NCI-H146 treated with DMSO at 0.1 percent for 48 hours (cell line): ENCODE measurements around the gene POLR3G.

Experiments used
- DNase-seq: peaks from one replicate; lab custom pipeline; 2025; ENCODE audit not compliant: unreplicated experiment; lab: John Stamatoyannopoulos, UW

Gene POLR3G, protein sequence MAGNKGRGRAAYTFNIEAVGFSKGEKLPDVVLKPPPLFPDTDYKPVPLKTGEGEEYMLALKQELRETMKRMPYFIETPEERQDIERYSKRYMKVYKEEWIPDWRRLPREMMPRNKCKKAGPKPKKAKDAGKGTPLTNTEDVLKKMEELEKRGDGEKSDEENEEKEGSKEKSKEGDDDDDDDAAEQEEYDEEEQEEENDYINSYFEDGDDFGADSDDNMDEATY

DNA sequence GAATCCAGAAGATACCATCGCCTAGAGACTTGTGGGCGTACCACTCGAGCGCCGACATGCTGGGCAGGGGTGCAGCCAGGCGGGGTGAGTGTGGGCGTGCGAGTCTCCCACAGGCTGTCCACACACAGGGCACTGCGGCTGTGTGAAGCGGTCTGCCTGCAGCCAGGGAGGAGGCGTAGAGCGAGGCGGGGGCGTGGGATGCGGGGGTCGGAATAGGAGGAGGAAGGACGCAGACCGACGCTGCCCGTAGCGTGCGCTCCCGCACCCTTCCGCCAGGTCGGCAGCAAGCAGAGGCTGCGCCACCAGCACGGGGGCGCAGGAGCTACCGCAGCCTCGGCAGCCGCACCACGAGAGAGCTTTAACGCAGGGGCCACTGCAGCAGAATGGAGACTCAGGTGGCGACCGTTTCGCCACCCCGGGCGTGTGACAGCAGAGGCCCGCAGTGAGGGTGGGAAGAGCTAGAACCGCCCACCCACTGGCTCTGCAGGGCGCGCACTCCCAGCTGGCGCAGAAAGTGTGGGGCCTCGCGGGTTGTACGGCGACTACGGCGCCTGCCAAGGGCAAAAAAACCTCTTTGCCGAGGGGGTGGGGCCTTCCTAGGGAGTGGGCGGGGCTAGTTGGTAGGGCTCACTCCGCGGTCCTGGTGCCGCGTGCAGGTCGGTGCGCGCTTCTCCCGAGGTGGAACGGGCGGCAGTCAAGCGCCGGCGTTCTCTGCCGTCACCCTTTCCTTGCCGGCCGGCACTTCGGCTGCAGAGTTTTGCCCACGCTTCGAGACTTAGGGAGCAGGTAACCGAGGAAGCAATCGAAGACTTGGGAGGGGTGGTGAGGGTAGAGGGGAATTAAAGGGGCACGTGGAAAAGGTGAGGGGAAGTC lies at the start of gene POLR3G, which contains the start of gene MBLAC2:
Gene POLR3G, plus strand, starts transcription at position 630 of the 873 bp plus-strand sequence. CDS start 10,704 bp downstream, outside the sequence.
Gene MBLAC2, minus strand, starts transcription at position 537 of the 873 bp plus-strand sequence. Its CDS starts 479 bp downstream, at position 58.
- DNase-seq: peak; percentile 87

DNA sequence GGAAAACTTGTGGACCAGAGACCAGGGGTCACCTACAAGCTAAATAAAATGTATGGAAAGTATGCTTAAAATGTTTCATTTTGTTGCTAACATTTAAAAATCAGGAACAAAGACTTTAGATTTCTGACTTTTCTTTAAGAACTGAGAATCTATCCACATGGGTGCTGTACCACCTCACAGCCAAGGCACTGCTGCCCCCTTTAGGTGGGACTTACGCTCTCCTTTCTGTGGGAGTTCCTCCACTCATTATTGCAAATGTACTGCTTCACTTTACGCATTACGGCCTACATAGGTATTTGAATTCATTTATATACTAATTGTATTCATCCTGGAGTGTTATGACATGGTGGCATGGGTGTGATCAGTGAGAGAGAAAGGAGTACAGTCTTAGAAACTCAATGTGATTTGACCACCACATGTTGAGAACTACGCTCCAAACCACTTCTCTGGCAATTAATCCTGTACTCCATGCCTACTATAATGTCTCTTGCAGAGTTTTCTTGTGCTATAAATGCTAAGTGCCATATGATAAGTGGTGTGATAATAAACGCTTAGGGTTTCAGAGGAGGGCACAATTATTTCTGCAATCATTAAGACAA lies 40.4 kb upstream of the POLR3G start:
- DNase-seq: peak; percentile 7

DNA sequence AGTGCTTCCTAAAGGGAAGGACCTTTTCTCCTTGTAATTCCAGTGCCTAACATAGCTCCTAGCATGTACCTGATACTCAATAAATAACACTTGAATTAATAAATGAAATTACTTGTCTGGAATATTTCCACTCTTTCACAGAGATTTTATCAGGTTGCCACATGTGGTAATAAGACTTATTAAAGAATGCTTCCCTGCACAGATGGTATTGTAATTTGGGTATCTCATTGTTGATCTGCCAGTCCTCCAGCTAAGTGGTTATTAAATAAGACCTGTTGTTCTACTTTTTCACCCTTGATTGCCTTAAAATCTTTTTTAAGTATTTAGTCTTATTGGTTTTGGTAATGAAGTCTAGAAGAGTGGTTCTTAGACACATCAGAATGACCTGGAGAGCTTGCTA lies 37.0 kb upstream of the POLR3G start:
- no peak for DNase-seq

DNA sequence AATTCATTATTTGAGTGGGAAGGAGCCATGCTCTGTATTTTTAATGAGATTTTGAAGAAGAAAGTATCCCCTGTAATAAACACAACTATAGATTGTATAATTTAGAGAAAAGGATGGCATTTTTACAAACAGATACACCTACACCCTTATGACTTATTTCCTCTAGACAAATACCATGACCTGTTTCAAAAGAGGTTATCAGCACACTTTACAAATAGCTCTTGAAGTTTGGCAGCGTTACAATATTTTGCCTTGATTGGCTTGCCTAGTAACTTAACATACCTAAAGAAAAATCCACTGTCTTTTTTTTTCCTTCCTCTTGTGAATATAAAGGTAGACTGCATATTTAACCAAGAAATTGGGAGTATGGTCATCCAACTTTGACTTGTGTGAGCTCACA lies 36.6 kb upstream of the POLR3G start:
- DNase-seq: no peak

DNA sequence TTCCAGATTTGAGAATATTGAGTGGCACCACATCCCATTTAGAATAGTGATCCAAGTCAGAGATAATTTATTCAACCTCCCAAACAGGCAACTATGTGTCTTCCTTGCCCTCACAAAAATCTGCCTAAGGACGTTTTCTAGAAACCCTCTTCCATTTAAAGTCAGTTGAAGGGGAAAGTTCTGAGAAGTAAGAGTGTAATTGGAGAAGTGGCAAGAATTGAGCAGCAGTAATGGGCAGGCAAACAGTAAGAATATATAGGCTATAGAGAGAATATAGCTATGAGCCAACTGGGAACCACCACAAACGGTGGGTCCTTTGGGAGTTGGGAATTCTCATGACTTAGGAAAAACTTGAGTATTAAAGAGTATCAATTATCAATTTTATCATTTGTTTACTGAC lies 34.0 kb upstream of the POLR3G start:
- DNase-seq: no peak

DNA sequence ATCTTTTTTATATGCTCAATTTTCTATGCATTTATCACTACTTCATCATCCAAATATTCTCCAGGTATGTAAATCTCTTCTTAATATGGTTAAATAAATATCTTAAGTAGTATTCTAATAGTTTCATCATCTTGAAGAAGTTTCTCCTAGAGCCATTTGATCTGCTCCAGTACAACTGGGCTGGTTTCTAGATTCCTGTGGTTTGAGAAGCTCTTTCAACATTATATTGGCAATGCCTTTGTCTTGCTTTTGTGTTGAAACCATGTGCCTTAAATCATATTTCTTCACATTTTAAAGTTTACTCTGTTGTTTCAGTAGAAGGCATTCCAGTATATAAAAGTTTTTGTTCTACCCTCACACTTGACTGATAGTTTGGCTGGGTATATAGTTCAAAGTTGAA lies 27.7 kb upstream of the POLR3G start:
- DNase-seq: no peak

DNA sequence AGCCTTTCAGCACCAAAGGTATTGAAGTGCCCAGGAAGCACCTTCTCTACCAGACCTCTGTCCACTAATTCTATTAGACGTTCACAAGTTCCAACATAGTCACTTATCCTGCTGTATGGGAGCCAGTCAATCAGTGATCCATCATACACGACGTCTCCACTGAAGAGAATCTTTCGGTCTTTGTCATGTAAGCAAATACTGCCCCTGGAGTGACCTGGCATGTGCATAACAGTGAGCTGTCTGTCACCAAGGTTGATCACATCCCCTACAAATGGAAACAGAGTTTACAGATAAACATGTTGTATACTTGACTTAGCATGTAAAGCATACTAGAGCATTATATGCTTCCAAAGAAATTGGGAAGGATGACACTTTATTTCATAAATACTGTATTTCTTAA lies 13.4 kb upstream of the POLR3G start:
- DNase-seq: no peak

DNA sequence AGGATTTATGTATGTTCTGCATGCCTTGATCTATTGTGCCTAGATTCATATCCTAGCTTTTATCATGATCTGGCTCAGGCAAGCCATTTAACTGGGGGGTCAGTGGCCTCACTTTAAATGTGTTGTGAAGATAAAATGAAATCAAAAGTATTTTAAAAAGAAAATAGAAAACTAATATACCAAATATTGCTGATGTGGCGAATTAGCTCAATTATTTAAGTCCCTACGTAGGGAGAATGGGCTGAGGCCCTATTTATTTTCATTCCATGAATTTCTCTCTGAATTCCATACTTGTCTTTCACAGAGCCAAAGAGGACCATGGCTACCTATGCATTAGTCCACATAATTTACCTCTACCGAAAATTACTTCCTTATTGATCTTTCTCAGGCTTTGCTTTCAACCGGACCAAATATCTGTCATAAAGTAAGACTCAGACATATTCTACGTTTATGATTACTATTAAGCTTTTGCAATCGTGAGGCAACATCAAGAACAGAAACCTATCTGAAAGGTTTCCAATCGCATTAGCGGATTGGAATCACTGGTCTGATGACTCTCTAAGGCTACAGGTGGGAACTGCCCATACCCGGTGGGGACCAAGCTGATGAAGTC lies 1.8 kb upstream of the POLR3G start:
- DNase-seq: no peak

DNA sequence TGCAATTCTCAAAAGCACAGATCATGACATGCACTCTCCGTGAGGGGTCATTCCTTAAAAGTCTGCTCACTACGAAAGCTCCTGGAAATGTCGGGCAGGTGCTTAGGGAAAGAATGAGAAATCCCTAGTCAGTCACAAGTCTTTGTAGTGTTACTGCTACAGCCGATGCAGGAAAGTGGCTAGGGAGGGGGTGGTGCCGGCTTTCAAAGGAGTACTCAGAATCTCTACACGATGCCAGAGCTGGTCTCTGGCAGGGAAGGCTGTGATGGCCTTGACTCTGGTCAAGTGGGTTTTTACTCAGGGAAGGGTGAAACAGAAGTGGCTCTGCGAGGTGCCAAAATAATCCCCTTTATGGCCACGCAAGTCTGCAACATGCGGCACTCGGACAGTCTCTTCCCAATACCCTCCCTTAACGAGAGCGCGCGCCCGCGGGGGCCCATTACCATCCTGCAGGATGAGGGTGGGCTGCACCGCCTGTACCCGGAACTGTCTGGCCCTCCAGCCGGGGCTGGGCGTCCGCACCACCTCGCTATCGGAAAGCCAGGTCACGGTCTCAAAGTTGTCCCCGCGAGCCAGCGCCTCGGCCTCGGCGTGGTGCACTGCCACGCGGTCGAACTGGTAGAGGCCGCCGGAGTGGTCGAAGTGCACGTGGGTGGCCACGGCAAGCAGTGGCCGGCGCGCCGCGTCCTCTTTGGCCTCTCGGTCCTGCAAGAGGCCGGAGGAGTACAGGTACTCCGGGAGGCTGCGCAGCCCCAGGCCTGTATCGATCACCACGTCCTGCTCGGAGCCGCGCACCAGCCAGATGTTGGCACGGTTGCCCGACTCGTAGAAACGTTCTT lies 1.0 kb upstream of the POLR3G start:
- DNase-seq: peak; percentile 28

DNA sequence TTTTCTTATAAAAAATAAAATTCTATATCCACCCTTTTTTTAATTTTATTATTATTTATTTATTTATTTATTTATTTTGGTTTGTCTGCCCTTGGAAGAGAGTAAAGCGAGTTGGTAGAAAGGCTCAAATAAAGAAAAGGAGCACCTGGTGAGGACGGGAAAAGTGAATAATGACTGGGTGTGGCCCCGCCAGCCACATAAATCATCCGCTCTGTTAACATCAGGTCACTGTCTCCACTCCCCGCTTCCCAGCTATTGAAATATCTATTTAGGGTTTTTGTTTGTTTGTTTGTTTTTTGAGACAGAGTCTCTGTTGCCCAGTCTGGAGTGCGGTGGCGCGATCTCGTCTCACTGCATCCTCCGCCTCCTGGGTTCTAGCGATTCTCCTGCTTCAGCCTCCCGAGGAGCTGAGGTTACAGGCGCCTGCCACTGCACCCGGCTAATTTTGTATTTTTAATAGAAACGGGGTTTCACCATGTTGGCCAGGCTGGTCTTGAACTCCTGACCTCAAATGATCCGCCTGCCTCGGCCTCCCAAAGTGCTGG lies 844 bp downstream of the POLR3G start:
- DNase-seq: peak; percentile 19

DNA sequence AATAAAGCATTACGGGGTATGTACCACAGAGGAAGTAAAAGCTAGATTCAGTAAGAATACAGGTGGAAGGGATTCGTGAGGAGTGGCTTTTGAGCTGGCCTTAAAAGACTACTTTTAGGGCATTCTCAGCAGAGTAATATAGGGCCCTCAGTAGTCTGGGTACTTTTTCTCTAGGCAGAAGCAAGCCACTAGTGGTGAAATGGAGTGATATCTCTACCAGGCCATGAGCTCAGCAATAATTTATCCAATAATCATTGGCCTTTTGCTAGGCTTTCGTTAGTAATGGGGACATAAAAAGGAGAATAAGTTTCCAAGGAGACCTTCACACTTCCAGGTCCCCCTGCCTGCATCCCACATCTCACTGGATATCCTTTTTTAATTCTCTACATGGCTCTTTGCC lies 1.7 kb downstream of the POLR3G start:
- DNase-seq: no peak

DNA sequence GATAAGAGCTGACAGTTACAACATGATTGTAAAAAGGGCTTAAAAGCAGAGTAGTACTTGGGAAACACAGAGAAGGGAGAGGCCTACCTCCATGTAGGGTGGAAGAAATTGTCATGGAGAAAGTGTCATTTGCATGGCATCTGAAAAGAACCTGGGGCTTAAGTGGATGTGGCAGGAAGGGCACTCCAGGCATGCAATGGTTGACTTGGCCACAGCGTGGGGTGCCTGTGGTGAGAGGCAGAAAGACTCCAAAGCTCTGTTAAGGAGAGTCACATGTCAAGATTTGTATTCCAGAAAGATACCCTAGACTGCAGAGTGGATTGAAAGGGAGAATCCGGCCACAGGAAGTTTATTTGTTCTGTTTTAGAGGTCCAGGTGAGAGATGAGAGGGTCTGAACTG lies 2.4 kb downstream of the POLR3G start:
- DNase-seq: no peak

DNA sequence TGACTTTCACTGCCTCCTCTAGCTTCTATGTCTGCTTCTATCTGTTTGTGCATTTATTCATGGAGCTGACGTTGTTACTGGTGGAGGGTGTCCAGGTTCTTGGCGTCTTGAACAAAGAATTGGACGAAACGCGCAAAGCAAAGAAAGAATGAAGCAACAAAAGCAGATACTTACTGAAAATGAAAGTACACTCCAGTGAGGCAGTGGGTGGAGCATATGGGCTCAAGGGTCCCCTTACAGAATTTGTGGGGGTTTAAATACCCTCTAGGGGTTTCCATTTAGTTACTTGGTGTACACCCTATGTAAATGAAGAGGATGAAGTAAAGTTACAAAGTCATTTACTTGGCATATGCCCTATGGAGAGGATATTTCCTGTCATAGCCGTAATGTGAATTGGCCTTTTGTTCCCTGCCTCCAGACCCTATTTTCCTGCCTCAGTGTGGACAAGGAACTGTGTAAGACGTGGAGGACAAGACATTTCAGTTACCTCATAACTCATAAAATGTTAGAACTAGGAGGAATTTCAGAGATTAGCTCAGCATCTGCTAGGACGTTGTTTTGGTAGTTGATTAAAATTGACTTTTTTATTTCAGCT lies 3.1 kb downstream of the POLR3G start:
- no peak for DNase-seq

DNA sequence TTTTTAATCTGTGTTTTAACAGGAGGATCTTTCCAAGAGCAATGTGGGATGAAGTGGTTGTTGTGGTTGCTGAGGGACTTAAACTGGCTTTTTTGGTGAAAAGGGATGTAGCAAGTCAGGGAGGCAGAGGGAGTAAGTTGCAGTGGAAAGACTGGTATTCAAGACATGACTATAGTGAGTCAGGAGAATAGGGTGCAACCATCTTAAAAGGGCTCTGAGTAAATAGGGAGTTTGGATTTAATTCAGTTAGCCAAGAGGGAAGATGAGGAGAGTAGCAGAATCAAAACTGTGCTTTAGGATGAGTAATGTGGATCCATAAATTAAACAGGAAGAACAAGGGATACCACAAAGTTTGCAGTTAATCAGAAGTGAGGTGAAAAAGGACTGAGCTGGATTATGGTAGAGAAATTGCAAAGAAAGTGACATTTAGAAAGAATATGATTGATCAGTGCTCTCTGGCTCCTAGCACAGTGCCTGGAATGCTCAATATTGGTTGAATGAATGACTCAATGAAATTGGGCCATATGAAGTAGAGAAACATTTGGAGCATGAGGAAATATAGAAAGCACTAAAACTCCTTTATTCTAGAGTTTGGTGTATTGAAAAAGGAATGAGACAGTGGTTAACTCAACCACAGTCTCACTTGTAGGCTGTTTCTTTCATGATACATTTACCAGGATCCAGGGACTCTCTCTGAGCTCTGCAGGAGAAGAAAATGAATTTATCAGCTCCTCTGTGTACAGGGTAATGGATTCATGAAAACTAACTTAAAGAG lies 5.1 kb downstream of the POLR3G start:
- DNase-seq: no peak

DNA sequence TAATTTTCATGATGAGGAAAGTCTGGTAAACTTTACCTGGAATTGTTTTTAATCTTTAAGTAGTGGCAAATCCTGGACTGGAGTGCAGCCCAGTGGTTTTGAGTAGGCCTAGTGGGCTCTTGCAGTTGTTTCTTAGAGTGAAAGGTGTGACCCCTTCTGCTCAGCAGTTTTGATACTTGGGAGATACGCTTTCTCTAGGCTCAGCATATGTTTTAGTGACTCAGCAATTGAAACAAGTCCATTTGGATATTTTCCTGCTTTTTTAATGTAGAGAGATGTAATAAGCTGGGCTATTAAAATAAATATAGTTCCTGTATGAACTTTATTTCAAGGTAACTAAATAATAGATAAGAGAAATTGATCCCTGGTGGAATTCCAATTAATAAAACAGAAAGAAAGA lies 6.0 kb downstream of the POLR3G start:
- no peak for DNase-seq

DNA sequence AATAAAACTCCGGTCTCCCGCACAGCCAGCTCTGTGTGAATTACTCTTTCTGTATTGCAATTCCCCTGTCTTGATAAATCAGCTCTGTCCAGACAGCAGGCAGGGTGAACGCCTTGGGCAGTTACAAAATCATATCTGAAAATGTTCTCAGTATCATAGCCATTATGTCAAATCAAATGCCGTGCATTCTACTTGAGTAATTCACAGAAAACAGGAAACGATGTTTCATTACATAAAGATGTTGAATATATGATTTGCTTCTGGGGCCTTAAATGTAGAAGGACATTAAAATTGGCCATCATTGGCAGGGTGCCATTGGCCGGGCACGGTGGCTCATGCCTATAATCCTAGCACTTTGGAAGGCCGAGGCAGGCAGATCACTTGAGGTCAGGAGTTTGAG lies 8.5 kb downstream of the POLR3G start:
- no peak for DNase-seq

DNA sequence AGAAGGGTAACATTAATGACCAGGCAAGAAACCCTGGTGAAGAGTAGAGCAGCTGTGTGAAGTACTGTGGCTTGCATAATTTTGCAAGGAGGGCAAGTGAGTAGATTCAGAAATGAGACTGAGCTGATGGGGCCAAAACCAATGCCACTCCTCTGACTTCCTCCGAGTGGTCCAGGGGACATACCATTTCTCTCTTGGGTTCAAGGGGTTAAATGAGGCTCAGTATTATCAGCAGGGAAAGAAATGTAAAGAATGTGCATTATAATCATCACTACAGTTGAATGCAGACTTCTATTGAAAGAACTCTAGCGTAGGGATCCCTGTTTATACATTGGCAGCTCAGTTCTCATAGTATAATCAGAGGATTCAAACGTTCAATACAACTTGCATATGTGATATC lies 9.9 kb downstream of the POLR3G start:
- DNase-seq: no peak

DNA sequence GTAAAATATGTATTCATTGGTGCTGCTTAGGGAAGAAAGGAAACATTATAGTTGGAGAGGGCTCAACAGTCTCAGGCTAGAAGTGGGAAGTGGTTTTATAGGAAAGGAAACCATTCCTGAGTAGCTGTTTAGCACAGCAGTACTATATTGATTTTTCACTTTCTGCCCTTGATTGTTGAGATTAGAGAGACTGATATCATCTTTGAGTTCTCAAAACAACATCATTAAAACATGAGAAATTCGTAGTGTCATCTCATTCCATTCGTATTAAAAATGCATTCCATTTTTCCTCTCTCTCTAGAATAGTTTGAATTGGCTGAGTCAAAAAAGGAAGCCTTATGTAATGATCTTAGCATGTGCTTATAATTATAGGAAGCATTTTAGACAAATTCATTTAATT lies 14.1 kb downstream of the POLR3G start:
- DNase-seq: no peak

DNA sequence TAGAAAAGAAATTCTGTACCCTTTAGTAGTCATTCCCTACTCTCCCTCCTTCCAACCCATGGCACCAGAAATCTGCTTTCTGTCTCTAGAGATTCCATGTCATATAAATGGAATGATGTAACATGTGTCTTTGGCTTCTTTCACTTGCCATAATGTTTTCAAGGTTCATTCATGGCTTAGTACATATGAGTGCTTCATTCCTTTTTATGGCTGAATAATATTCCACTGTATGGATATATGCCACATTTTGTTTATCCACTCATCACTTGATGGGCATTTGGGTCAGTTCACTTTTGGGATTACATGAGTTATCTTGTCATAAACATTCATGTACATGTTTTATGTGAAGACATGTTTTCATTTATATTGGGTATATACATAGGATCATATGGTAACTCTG lies 19.4 kb downstream of the POLR3G start:
- DNase-seq: no peak
